Head of caudate nucleus (tissue), 42 donors: ENCODE measurements around the gene TNPO3.

Experiments
- DNase-seq, 42 donors: peaks; one replicate each; pipeline versions ENCODE4 v3.0.0 to v3.0.0-alpha.2; 2020 to 2021; ENCODE audit warnings: mixed read lengths in 7 of 42
- intact Hi-C: fragments of 100-400 bp; cut with DNase I; formaldehyde crosslinking; loops from one replicate; pipeline ENCODE4 v1.15.0; 2022

The TNPO3 gene

DNA sequence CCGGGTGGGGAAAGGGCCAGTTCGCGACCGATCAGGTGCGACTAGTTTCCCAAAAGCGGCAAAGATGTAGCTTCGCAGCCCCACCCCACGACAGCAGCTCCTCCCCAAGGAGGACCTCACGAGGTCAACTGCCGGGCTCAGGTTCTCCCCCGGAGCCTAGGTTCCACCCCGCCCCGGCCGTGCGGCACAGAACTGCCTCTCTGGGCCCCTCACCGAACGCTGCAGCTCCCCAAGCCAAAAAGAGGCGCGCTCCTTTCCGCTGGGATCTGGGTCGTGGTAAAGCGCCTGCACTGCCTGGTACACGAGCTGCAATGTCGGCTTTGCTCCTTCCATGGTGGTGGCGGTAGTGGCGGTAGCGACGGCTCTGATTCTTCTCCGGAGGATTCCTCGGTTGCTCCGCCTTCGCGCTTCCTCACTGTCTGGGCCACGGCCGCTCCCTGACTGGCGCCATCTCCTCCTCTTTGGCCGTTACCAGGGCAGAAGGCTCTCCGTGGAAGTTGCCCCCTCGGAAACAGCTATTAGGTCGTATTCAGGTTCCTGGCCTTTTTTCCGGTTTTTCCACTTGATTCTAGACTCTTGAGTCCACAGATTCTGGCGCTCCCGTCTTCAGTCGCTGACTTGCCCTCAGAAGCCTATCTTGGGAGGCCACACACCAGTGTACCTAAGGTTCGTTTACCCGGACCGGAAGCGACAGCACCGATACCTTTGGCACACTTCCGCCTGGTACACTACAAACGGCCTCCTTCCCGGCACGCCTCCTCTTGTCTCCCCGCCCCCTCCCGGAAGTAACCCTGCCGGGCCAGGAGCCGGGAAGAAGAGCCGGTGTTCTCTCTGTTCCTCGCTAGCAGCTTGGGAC is at the start of gene TNPO3:
Gene TNPO3 (minus strand): TSS at position 674 of the 856 bp plus-strand sequence. CDS start 341 bp downstream, at position 333.
- DNase-seq: peak; percentile 89 to 97 (median 94)
- intact Hi-C loops: loop anchor here (10.0 kb wide), 1 partner anchor 560 kb away; the partner anchor contains the start of gene NRF1

DNA sequence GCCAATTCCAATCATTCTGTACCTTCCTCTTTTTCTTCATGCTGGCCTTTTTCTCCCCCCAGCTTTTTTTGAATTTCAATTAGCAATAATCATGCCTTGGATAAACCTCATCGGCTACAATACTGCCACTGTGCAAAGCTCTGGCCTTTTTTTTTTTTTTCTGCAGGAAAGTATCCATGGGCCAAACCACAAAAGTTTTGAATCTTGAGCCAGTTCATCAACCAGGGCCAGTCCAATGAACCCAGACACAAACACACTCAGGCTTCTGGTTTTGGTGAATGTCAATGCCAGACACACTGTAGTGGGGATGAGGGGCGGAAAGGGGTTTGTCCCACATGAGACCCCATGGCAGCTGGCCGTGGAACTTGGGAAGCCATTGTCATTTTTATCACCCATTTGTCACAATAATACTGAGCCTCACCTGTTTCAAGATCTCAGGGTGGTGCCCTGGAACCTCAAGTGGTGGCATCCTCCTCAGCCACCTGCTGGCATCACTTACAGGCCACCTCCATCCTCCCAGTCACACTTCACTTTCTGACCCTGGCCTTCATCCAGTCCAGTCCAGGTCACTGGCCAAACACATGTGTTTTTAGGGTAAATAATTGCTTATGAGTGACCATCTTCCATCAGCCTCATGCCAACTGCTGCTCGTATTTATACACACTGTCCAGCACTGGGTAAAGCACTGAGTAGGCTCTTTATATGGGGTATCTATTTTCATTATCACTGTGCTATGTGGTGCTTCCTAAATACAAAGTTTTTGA is 48.8 kb upstream of the TNPO3 start:
- intact Hi-C loops: no loop called here
- no peak for DNase-seq

DNA sequence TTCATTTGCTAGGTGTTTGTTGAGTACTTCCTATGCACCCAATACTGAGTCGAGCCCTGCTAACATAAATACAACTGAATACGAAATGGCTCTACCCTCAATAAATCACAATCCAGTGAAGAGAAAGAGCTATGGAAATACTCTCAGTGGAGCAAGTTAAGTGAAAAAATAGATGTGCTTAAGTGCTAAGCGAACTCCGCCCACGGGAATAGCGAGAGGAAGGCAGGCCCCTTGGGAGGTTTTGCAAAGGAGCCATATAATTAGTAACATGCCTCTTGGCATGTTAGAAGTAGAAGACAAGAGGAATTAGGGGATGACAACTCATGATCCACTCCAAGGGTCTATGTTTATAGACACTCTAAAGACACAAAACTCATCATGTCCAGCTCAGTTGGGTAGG is 46.8 kb upstream of the TNPO3 start:
- DNase-seq: peak in 4 of 42 donors; percentile 5 to 41 (median 8)
- intact Hi-C loops: no loop called here

DNA sequence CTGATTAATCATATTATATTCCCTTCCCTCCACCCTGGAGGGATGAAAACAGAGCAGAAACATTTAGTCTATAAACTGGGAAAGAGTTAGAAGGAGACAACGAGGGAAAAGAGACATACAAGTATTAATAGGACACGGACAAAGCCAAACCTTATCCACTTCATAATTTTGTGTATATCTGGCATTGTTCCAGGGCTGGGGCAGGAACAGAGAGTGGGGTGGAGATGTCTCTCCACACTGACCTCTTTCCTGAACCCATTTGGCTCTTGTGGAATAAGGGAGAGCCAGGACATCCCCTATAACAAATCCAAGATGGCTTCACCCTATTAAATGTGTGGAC is 45.9 kb upstream of the TNPO3 start:
- intact Hi-C loops: no loop called here
- DNase-seq: no peak

DNA sequence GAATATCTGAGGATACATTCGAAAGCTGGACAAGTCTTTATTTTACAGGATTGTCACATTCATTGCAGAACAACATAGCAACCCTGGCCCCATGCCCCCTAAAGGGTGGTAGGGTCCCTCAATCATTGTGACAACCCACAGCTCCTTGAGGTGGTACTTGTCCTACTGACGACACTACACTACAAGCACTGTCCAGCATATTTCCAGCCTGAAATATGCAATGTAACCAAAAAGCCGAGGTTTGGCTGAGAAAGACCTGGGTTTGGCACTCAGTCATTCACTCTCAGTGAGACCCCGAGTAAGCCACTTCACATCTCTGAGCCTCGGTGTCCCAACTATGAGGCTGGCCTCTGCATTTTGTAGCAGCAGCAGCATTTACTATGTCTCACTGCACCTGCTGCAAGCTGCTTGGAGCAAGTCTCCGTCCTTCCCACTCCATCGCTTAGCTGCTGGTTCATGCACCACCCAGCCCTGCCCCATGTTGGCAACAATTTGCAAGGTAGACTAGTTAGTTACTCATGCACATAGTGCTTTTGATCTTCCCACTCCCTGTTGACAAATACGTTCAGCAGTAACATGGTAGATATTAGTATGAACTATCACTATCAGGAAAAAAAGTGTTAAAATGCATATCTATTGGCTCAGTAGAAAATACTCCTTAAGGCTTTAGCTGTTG is 43.6 kb upstream of the TNPO3 start:
- intact Hi-C loops: loop anchor here (10.0 kb wide), 1 partner anchor 194 kb away; no protein-coding TSS in a partner anchor
- no peak for DNase-seq

DNA sequence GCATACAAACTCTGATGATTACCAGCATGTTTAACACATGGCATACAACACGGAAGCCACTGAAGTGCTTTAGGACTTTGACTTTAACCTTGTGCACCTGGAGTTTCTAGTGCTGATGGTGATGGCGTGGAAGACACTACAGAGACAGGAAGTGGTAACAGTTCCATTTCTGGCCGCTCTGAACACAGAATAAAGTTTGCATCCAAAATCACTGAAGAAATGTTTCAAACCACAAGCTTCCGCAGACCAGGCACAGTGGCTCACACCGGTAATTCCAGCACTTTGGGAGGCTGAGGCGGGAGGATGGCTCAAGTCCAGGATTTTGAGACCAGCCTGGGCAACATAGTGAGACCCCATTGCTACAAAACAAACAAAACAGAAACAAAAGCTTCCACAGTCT is 40.3 kb upstream of the TNPO3 start:
- intact Hi-C loops: loop anchor here (10.0 kb wide), 1 partner anchor 190 kb away; no protein-coding TSS in a partner anchor
- no peak for DNase-seq

DNA sequence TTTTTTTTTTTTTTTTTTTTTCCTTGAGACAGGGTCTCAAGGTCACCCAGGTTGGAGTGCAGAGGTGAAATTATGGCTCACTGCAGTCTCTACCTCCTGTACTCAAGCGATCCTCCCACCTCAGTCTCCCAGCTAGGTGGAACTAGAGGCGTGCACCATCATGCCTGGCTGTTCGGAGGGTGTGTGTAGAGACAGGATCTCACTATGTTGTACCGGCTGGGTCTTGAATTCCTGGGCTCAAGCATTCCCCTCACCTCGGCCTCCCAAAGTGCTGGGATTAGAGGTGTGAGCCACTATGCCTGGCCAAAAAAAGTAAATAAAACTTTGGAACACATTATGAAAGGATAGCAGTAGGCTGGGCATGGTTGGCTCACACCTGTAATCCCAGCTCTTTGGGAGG is 39.6 kb upstream of the TNPO3 start:
- no peak for DNase-seq
- intact Hi-C loops: loop anchor here (10.0 kb wide), 1 partner anchor 190 kb away; no protein-coding TSS in a partner anchor

DNA sequence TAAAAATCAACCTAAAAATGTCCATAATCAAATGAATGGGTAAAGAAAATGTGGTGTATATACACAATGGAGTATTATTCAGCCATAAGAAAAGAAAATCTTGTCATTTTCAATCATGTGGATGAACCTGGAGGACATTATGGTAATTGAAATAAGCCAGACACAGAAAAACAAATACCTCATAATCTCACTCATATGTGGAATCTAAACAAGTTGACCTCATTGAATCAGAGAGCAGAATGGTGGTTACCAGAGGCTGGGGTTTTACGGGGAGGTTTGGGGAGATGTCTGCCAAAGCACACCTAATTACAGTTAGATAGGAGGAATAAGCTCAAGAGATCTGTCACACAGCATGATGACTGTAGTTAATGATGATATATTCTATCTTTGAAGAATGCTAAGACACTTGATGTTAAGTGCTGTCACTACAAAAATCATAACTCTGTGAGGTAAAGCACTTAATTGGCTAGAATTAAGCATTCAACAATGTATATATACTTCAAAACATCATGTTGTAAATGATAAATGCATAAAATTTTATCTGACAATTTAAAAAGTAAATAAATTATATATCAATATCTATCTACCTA is 39.1 kb upstream of the TNPO3 start:
- DNase-seq: no peak
- intact Hi-C loops: loop anchor here (10.0 kb wide), 1 partner anchor 189 kb away; no protein-coding TSS in a partner anchor

DNA sequence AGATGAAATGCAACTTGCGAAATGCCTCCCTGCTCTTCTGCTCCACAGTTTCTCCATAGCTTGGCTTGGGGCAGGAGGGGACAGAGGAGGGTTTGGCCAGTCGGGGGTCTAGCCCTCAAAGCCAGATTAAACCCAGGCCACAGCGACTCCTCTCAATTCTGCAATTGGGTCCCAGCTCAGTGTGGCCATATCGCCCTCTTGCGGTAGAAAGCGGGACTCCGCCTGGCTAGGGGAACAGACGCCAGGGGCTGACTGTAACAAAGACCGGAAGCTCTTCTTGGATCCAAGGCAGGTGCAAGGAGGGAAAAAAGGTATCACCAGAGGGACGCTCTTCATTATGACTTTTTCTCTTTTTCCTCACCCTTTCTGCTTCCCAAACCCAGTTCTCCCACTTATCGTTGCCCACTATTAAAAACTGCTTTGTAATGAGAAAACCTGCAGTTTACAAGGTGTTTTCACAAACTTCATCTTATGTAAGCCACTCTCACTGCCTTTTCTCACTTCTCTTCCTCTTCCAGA is 36.6 kb upstream of the TNPO3 start:
- intact Hi-C loops: loop anchor here (10.0 kb wide), 1 partner anchor 187 kb away; no protein-coding TSS in a partner anchor
- peak; percentile 30 to 92 (median 82) for DNase-seq

DNA sequence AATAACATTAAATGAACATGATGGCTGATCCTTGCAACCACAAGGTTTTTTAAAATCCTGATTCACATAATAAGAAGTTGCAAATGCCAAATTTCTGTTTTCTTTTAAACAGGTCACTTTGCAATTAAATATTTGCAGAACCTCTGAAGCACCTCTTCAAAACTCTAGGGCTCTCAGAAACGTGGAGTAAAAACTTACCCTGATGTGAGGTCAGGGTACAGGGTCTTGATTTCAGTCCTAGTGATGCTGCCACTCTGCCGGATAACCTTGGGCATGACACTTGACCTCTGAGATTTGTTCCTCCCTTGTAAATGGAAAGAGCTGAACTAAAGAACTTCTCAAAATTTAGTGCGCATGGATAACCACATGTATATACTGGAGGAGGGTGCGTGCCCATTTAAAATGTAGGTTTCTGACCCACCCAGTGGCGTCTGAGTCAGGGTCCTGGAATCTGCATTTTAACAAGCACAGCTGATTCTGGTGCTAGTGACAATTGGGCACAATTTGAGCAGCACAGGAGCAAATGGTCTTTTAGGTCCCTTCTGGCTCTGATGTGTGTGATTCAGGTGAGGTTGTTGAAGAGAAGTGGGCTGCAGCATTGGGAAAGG is 35.5 kb upstream of the TNPO3 start:
- intact Hi-C loops: loop anchor here (10.0 kb wide), 1 partner anchor 186 kb away; no protein-coding TSS in a partner anchor
- no peak for DNase-seq

DNA sequence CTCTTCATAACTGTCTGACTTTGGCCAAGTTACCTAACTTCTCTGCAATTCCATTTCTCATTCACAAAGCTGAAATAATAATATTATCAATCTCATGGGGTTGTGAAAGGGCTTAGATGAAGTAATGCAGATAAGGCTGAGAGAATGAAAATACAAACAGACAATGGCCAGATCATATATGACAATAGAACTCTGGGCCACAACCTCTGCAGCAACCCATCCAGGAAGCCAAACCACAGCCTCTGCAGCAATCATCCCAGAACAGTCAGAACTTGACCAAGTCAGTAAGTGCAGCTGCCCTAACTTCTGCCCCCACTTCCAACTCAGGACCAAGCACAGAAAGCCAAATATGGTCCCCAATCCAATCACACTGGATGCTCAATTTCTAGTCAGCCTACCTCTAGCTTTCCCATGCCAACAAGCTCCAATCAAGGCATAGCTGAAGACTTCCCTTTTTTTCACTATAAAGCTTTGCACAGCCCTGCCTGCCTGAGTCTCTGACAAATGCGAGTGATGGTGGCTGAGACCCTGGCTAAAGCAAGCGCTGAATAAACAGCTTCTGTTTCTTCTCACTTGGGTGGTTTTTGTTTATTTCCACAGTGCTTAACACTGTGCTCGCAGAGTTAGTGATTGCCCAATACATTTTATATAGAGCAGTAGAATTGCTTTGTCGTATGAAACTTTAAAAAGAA is 34.8 kb upstream of the TNPO3 start:
- intact Hi-C loops: loop anchor here (10.0 kb wide), 1 partner anchor 185 kb away; no protein-coding TSS in a partner anchor
- DNase-seq: no peak

DNA sequence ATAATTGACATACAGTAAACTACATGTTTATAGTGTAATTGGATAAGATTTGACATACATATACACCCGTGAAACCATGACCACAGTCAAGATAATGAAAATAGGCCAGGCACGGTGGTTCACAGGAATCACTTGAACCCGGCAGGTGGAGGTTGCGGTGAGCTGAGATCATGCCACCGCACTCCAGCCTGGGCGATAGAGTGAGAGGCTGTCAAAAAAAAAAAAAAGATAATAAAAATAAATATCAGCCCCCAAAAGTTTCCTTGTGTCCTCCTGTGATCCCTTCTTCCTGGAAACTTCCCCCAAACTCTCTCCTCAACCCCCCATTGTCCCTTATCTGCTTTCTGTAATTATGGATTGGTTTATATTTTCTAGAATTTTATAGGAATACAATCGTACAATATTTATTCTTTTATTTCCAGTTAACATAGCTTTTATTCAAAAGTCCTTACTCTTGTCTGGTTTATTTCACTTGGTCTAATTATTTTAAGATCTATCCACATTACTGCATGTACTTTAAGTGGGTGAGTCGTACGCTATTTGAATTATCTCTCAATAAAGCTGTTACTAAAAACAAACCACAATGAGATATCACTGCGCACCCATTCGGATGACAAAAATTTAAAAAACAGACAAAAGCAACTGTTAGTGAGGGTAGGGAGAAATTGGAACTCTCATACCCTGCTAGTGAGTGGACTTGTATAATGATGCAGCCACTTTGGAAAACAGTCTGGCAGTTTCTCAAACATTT is 30.1 kb upstream of the TNPO3 start:
- intact Hi-C loops: no loop called here
- DNase-seq: no peak

DNA sequence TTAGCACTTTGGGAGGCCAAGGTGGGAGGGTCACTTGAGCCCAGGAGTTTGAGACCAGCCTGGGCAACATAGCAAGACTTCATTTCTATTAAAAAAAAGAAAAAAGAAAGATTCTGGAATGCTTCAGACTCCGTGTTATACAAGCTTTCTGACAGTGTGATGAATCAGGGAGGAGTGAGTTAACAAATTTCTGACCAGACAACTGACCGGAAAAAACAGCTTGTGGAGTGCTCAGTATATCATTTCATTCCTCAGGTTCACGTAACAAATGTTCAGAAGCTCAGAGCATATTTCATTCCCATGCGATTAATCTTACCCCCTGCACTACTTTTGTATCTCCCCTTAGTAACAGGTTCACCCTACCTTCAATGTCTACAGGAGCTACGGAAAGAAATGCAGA is 28.6 kb upstream of the TNPO3 start:
- DNase-seq: no peak

DNA sequence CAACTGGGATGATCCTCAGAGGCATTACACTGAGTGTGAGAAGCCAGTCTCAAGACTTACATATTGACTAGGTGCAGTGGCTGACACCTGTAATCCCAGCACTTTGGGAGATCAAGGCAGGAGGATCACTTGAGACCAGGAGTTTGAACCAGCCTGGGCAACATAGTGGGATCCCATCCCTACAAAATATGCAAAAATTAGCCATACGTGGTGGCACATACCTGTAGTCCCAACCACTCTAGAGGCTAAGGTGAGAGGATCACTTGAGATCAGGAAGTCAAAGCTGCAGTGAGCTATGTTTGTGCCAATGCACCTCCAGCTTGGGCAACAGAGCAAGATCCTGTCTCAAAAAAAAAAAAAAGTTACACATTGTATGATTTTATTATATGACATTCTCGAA is 23.5 kb upstream of the TNPO3 start:
- DNase-seq: no peak
- intact Hi-C loops: no loop called here

More for the DNA sequence above, 28.6 kb upstream of the TNPO3 start:
- intact Hi-C loops: no loop called here

DNA sequence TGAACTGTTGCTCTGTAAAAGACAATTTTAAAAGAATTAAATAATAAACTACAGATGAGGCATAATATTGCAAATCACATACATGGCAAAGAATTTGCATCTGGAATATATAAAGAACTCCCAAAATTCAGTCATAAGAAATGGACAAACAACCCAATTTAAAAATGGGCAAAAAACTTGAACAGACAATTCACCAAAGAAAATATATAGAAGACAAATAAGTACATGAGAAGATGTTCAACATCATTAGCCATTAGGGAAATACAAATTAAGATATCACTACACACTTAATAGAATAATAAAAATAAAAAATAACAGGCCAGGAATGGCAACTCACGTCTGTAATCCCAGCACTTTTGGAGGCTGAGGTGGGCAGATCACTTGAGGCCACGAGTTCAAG is 22.0 kb upstream of the TNPO3 start:
- intact Hi-C loops: no loop called here
- DNase-seq: no peak

DNA sequence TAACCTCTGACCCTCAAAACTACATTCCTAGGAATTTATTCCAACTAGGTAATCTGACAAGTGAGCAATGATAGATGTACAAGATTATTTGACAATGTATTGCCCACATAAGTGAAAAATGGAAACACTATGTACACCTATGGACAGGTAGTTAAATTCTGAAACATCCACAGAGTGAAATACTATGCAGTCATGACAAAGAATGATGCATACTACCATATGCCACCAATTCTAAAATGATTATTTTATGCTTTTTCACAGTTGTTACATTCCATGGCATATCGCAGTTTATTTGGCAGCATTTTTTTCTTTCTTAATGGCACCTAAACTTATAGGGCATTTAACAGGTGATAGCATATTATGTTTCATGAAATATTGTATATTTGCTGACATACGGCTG is 20.1 kb upstream of the TNPO3 start:
- no peak for DNase-seq
- intact Hi-C loops: no loop called here

DNA sequence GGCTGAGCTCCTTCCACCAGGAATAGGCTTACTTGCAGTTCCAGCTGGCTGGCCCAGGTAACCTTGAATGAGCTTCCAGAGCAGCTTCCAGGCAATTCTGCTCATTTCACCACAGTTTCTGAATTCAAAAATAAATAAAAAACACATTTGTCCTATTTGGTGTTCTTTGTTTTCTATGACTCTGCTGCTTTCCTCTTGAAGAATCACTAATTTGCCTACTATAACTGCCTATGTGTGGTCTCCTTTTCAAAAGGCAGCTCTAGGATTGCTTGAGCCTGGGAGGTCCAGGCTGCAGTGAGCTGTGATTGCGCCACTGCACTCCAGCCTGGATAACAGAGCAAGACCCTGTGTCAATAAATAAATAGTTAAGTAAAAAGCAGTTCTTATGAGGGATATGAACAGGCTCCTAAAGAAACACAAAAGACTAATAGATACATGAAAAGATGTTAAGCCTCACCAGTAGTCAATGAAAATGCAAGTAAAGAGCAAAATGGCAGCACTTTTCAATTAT is 19.5 kb upstream of the TNPO3 start:
- no peak for DNase-seq
- intact Hi-C loops: no loop called here
